Measurements from ENCODE around the gene LOXL1.
A peak's percentile ranks its signal among the peaks of the same experiment; 100 is the strongest.

Gene LOXL1

DNA sequence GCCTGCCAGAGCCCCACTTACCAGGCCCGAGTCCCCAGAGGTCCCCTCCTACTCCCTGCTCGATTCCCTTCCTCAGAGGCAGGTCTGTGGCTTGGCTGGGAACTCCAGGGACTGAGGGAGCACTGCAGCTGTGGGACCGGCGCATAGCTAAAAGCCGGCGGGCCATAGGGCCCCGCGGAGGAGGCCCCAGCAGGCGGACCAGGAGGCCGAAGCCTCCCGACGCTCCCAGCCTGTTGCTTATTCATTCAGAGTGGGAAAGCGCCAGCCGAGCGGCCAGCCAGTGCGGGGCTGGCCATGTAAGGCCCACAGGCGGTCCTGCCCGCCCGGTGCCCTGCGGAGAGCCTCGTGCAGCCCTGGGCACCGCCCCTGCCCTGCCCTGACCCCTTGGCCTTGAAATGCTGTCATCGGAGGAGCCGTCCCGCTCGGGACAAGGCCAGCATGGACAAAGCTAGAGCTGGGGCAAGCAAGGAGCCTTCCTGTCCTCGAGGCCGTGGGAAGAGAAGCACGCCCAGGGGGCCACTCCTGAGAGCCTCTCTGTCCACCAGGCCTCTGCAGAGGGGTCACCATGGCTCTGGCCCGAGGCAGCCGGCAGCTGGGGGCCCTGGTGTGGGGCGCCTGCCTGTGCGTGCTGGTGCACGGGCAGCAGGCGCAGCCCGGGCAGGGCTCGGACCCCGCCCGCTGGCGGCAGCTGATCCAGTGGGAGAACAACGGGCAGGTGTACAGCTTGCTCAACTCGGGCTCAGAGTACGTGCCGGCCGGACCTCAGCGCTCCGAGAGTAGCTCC lies at the start of gene LOXL1:
TSS of gene LOXL1 (plus strand) at position 244 of the 784 bp plus-strand sequence. CDS start at position 566, 322 bp downstream.
- DNase-seq = peak; percentile 84

DNA sequence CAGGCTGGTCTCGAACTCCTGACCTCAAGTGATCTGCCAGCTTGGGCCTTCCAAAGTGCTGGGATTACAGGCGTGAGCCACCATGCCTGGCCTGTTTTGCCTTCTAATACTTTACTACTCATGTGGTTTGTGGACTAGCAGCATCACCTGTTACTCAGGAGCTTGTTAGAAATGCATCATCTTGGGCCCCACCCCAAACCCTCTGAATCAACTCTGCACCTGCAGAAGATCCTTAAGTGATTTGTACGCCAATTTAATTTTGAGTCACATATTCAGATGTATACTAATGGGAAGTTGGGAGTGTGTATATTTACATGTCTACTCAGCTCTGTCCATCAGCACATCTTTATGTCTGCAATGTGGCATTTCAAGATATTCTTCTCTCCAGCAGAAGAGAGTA lies 46.8 kb upstream of the LOXL1 start:
- DNase-seq = no peak

DNA sequence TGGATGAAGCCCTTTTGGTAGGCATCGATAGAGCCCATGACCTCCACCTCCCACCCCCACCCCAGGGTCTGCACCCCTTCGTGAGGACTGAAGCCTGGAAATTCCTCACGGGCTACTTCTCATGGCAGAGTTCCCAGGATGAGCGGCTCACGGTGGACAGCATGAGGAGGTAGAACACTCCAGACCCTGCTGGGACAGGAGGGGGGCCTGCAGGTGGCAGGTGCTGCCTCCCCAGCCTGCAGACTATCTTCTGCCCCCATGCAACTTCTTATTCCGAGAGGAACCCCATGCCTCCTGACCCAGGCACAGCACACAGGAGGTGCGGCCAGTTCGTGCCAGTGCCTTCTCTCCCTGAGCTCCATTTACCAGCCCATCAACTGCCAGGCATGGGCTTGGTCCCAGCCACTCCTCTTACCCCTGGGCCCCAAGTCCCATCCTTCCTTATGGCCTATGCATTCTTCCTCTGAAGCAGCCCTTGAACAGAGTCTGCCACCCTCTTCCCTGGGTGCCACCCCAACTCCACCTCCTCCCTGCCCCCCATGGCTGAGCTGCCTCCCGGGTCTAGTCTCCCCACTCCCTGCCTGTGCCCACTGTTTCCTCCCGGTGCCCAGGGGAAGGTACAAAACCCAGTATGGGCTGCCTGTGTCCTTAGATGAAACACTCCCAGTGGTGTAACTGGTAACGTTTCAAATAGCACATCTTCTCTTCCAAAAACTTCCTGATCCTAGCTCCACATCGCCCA lies 44.5 kb upstream of the LOXL1 start:
- no peak for DNase-seq

GRCh38 chr15:73882761-73883419 lies 43.4 kb upstream of the LOXL1 start:
- no peak for DNase-seq

- DNase-seq = no peak
Observed at GRCh38 chr15:73884159-73884558, 42.1 kb upstream of the LOXL1 start.

GRCh38 chr15:73885954-73886700 lies 40.1 kb upstream of the LOXL1 start:
- no peak for DNase-seq

GRCh38 chr15:73886717-73887345 lies 39.4 kb upstream of the LOXL1 start:
- no peak for DNase-seq

DNA sequence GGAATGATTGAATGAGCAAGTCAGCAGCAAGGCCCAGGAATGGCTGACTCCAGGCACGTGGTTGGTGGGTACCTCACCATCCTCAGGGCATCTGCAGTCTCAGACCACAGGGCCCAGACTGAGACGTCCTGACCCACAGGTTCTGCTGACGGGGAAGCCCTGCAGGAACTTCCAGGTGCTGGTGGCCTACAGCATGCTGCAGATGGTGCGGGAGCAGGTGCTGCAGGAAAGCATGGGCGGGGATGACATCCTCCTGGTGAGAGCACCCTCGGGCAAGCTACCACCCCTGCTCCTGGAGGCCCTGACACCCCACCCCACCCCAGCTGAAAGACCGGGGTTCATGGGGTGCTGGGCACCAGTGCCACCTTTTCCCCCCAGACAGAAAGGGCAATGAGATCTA lies 38.8 kb upstream of the LOXL1 start:
- DNase-seq = no peak

DNA sequence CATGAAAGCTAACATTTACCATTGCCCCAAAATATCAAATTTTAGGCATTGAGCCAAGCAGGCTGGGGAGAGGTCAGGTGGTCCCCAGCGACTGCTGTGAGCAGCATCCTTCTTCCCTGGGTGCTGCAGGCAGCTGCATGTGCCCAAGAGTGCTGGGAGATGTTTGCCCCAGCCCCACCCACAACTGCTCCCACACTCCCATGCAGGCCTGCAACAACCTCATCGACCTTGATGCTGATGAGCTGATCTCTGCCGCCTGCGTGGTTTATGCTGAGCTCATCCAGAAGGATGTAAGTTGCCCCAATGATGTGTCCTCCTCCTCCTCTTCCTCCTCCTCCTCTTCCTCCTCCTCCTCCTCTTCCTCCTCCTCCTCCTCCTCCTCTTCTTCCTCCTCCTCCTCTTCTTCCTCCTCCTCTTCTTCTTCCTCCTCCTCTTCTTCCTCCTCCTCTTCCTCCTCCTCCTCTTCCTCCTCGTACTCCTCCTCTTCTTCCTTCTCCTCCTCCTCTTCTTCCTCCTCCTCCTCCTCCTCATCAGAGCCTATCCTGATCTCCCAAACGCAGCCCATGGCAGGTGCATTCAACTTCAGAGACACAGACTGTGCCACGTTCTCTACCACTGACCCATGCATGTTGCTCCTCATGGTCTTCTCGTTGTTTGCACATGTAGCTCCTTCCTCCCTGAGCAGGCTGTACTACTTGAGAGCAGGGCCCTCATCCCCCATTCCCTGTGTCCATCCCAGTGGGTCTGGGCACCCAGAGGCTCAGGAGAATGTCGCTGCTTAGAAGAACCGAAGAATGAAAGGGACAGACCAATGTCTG lies 37.8 kb upstream of the LOXL1 start:
- DNase-seq = no peak

DNA sequence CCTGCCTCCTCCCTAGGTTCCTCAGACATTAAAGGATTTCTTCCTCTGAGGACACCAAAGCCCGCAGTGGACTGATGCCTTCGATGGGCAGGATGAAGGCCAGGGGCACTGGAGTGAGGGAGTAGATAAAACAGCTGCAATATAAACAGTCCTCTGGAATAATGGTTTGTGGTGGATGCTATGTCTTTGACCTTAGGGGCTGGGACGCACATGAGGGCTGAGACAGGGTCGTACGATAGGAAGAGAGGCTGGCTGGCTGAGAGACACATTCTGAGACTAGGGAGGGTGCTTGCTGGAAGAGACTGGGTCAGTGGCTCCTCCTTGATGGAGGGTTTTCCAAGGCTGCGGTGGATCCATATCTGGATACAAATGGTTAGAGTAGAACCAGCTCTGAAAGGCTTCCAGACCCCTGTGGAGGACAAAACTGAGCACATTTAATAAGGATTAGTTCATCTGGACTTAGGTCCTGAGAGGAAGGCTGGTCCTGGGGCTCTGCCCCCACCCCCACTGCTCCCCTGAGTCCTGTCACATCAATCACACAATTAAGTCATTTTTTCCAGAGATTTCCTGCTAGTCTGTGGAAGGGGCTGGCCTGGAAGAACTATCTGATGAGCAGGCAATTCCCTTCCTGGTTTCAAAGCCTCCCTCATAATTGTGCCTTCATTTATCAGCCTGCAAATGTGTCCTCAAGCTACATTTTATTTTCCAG lies 37.1 kb upstream of the LOXL1 start:
- DNase-seq = no peak

- DNase-seq = no peak
Observed at GRCh38 chr15:73889762-73890124, 36.5 kb upstream of the LOXL1 start.

- no peak for DNase-seq
Observed at GRCh38 chr15:73891328-73892315, 34.6 kb upstream of the LOXL1 start.

DNA sequence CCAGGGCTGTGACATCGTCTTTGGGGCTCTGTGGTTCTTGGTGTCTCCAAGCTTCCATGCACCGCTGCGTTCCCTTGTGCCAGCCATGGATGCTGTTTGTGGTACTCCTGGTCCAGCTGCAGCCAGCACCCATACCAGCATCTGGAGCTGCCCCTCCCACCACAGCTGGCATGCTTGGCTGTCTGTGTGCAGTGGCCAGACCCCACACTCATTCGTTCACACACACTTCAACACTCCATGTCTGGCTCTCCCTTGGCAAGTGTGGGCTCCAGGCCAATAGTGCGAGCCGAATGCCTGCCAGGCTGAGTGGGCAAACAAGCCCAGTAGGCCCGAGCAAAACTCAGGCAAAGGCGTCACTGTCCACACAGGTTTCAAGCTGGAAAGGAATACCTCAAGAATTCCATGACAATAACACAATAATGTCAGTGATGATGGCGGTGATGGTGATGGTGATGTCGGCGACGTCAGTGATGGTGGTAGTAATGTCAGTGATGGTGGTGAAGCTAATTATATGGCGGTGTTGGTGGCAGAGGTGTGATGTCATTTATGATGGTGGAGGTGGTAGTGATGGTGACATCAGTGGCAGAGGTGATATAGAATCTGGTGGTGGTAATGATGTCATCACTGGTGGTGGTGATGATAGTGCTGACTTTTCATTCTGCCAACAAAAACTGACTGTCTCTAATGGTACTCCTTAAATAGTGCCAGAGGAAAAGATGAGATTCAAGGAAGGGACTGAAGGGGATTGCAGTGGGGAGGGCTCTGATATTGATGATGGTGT lies 33.6 kb upstream of the LOXL1 start:
- DNase-seq = no peak

- DNase-seq = no peak
Observed at GRCh38 chr15:73894133-73894814, 32.0 kb upstream of the LOXL1 start.

DNA sequence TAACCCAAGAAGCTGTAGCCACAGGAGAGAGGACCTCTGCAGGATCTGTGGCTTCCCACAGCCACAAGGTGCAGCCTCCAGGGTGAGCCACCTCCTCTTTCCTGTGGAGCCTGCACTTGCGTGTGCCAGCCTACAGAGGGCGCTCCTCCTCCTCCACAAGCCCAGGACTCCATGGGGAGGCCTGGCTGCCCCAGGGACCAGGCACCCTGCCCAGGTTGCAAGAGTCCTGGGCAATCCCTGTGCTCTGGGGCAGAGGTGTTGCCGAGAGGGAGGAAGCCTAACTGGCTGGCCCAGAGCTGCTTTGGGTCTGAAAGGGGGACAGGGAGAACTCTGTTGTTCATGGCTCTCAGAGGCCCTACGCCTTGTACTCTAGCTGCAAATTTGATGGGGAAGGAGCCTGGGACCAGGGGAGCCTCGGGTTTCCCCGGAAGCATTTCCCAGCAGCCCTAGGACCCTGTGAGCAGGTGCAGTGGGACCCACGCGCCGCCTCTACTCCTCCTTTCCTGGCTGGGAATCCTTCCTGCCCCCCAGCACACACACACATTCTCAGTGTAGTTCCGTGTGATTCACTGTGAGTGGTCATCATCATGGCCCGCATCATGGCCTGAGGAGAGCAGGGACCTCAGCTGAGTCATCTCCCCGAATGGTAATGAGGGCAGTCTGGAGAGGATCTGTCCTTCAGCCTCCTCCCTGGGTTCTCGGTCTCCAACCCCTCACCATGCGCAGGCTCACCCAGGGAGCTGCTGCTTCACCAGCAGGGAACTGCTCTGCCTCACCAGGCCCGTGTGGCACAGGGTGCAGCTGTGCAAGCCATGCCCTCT lies 28.6 kb upstream of the LOXL1 start:
- DNase-seq = no peak

DNA sequence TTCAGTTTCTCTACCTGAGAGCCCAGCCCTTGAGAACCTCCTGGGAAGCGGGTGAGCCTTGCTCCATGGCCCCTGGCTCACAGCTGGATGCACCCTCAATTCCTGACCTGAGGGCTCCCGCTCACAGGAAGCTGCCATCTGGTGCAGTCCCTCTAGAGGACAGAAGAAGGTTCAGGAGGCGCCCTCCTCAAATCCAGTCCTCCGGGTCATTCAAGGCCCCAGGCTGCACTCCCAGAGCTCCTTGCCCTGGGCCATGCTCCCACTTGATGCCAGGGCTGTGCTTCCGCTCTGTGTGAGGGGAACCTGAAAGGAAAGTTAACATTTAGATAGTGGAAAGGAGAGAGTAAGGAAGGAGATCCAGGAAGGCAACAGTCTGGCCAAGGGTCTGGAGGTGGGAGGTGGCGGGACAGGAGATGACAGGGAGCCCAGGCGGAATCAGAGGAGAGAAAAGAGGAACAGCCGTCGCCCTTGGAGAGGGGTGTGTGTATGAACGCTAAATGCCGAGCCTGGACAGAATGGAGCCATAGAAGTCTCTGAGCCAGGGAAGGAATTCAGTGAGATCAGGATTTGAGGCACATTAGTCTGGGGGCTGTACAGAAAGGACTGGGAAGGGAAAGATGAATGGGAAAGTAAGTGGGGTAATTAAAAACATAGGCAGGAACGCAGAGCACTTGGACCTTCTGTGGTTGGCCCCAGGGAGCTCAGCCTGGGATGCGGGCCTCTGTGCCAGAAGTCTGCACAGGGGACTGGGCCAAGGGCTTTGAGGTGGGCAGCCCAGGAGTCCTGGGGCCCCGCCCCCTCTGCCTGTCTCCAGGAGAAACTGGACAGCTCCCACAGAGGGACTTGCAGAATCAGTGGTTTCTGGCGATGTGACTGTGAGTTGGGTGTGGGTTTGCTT lies 26.8 kb upstream of the LOXL1 start:
- no peak for DNase-seq
